CD4-positive, alpha-beta T cell treated with Interleukin-1 beta for 1 hour (primary cell): ENCODE data around the gene ASCC3.
A peak's percentile ranks its signal among the peaks of the same experiment; 100 is the strongest.
"Not testable (repeated sequence)": the region's sequence is repeated elsewhere in the genome, so short reads cannot be mapped to it uniquely, and the experiment has no call there.

Source experiments
- DNase-seq, 2 donors: peaks; one replicate each; pipeline ENCODE4 v3.0.0-alpha.2; 2020 to 2022

ASCC3 gene

GRCh38 chr6:100712997-100713396 lies 168.1 kb downstream of the ASCC3 start:
- DNase-seq = no peak

- no peak for DNase-seq
These were observed 174.6 kb downstream of the ASCC3 start for GRCh38 chr6:100706491-100706890.

- no peak for DNase-seq
These were observed 176.2 kb downstream of the ASCC3 start for GRCh38 chr6:100704961-100705360.

GRCh38 chr6:100701728-100702127 lies 179.4 kb downstream of the ASCC3 start:
- DNase-seq = no peak

- no peak for DNase-seq
These were observed 181.1 kb downstream of the ASCC3 start for GRCh38 chr6:100700009-100700408.

- no peak for DNase-seq
These were observed 185.7 kb downstream of the ASCC3 start for GRCh38 chr6:100695445-100695844.

- DNase-seq = no peak
These were observed 187.7 kb downstream of the ASCC3 start for GRCh38 chr6:100693249-100693927.

- DNase-seq = no peak
These were observed 189.2 kb downstream of the ASCC3 start for GRCh38 chr6:100691972-100692371.

- no peak for DNase-seq
These were observed 194.9 kb downstream of the ASCC3 start for GRCh38 chr6:100686216-100686615.

GRCh38 chr6:100685747-100686146 lies 195.4 kb downstream of the ASCC3 start:
- DNase-seq = no peak

- no peak for DNase-seq
These were observed 201.0 kb downstream of the ASCC3 start for GRCh38 chr6:100680163-100680562.

- DNase-seq = no peak
These were observed 203.1 kb downstream of the ASCC3 start for GRCh38 chr6:100678027-100678426.

GRCh38 chr6:100677240-100677639 lies 203.9 kb downstream of the ASCC3 start:
- DNase-seq = no peak

GRCh38 chr6:100673641-100674040 lies 207.5 kb downstream of the ASCC3 start:
- no peak for DNase-seq

- no peak for DNase-seq
These were observed 209.4 kb downstream of the ASCC3 start for GRCh38 chr6:100671740-100672139.

GRCh38 chr6:100670056-100670455 lies 211.1 kb downstream of the ASCC3 start:
- no peak for DNase-seq

- DNase-seq = peak in 1 of 2 donors; percentile 3
These were observed 216.1 kb downstream of the ASCC3 start for GRCh38 chr6:100665041-100665380.

GRCh38 chr6:100664274-100665040 lies 216.7 kb downstream of the ASCC3 start:
- DNase-seq = peak in 1 of 2 donors; percentile 40

GRCh38 chr6:100663219-100663863 lies 217.8 kb downstream of the ASCC3 start:
- no peak for DNase-seq

- DNase-seq = no peak
These were observed 218.9 kb downstream of the ASCC3 start for GRCh38 chr6:100662264-100662663.

- DNase-seq = no peak
These were observed 222.6 kb downstream of the ASCC3 start for GRCh38 chr6:100658486-100658885.

GRCh38 chr6:100657678-100658330 lies 223.3 kb downstream of the ASCC3 start:
- no peak for DNase-seq

- not testable (repeated sequence) for DNase-seq
These were observed 240.0 kb downstream of the ASCC3 start for GRCh38 chr6:100641147-100641546.
